HEK293 (cell line): ENCODE measurements around the gene CSNK1E.

ENCODE experiments used
- HOXA7 ChIP-seq: sonication (generic); formaldehyde crosslinking; IDR thresholded peaks from 2 replicates; pipeline ENCODE4 v1.8.1; 2022; ENCODE audit warnings: missing genetic modification reagents, borderline replicate concordance
- PBX3 ChIP-seq: sonication (generic); formaldehyde crosslinking; IDR thresholded peaks from 2 replicates; pipeline ENCODE4 v1.8.1; 2022; ENCODE audit warnings: mild to moderate bottlenecking, moderate library complexity, missing genetic modification reagents
- SCRT2 ChIP-seq: fragments of 450-650 bp; formaldehyde crosslinking; IDR thresholded peaks from 2 replicates; pipeline ENCODE4 v1.5.1; 2016; ENCODE audit warnings: missing biosample characterization, missing genetic modification characterization
- ZNF114 ChIP-seq: fragments of 450-650 bp; formaldehyde crosslinking; IDR thresholded peaks from 2 replicates; pipeline ENCODE4 v1.5.0; 2017; ENCODE audit warnings: missing biosample characterization, missing genetic modification characterization
- ZNF24 ChIP-seq: fragments of 450-650 bp; formaldehyde crosslinking; IDR thresholded peaks from 2 replicates; pipeline ENCODE4 v1.5.1; 2016; ENCODE audit warnings: missing biosample characterization, missing genetic modification characterization
- ZNF26 ChIP-seq: fragments of 450-650 bp; formaldehyde crosslinking; IDR thresholded peaks from 2 replicates; pipeline ENCODE4 v1.5.1; 2016; ENCODE audit warnings: missing biosample characterization, missing genetic modification characterization
- ZNF280D ChIP-seq: fragments of 450-650 bp; formaldehyde crosslinking; IDR thresholded peaks from 2 replicates; pipeline ENCODE4 v1.5.1; 2016; ENCODE audit warnings: missing biosample characterization, missing genetic modification characterization
- ZNF354C ChIP-seq: fragments of 450-650 bp; formaldehyde crosslinking; IDR thresholded peaks from 2 replicates; pipeline ENCODE4 v1.5.1; 2016; ENCODE audit warnings: missing biosample characterization, missing genetic modification characterization, low read depth, borderline replicate concordance
- ZNF571 ChIP-seq: fragments of 450-650 bp; formaldehyde crosslinking; IDR thresholded peaks from 2 replicates; pipeline ENCODE4 v1.5.0; 2017; ENCODE audit warnings: missing biosample characterization, missing genetic modification characterization
- ZNF660 ChIP-seq: fragments of 450-650 bp; IDR thresholded peaks from 2 replicates; pipeline ENCODE4 v1.5.1; 2018; ENCODE audit warnings: missing biosample characterization, mild to moderate bottlenecking, missing genetic modification characterization
- ZNF664 ChIP-seq: fragments of 450-650 bp; formaldehyde crosslinking; IDR thresholded peaks from 2 replicates; pipeline ENCODE4 v1.5.1; 2016; ENCODE audit warnings: missing biosample characterization, missing genetic modification characterization
- ZNF670 ChIP-seq: fragments of 450-650 bp; formaldehyde crosslinking; IDR thresholded peaks from 2 replicates; pipeline ENCODE4 v1.5.1; 2016; ENCODE audit warnings: missing biosample characterization, missing genetic modification characterization, low read depth
- ZNF76 ChIP-seq: fragments of 450-650 bp; formaldehyde crosslinking; IDR thresholded peaks from 2 replicates; pipeline ENCODE4; 2016; ENCODE audit warnings: low read depth, missing biosample characterization, missing genetic modification characterization, borderline replicate concordance
- ZXDB ChIP-seq: fragments of 450-650 bp; formaldehyde crosslinking; IDR thresholded peaks from 2 replicates; pipeline ENCODE4 v1.5.1; 2016; ENCODE audit warnings: missing biosample characterization, missing genetic modification characterization
- TF ChIP-seq, protein P1 (sequence below): fragments of 450-650 bp; formaldehyde crosslinking; IDR thresholded peaks from 2 replicates; pipeline ENCODE4 v1.5.0; 2017; ENCODE audit warnings: missing biosample characterization, missing genetic modification characterization, borderline replicate concordance
- TF ChIP-seq, protein P2 (sequence below): fragments of 450-650 bp; formaldehyde crosslinking; conservative IDR thresholded peaks from 2 replicates; pipeline ENCODE4 v1.5.1; 2016; ENCODE audit warnings: low read depth, missing biosample characterization, missing genetic modification characterization

The CSNK1E gene

DNA sequence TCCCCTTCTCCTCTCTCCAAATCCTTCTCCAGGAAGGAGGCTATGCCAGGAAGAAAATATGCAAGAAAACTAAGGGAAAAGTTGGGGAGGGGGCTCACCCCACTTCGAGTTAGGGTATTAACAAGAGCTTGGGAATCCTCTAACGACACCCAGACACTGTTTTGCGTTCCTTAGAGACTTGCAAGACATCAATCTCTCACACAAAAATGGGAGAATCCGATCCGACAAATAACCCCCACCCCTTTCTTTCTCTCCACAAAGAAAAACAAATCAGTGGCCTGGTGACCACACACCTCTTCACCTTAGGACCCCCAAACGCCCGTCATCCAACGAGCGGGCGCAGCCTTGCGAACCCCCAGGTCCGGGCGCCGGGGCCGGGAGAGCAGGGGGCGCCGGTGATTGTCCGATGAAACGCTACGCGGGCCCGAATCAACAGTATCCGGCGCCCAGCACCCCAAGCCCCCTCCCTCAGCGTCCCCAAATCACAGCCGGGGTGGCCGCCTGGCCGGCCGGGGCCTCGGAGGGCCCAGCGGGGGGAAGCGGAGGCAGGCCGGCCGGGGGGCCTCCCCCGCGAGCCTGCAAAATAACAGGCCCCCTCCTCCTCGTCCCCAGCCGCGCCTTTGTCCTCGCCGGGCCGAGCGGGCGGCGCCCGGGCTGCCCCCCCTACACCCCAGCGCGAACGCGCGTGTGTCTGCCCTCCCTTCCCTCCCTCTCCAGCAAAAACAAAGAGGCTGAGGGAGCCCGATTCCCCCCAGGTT is 690 bp downstream of the CSNK1E start (continued):
- peak; percentile 54; the same call in 1 of the 2 replicates for TF ChIP-seq ZNF660 (tag by site-specific recombination)
- no peak for TF ChIP-seq ZNF114 (tag by site-specific recombination)
- no peak for TF ChIP-seq ZNF24 (tag by site-specific recombination)
- TF ChIP-seq ZNF571 (tag by site-specific recombination) = no peak
- no peak for TF ChIP-seq SCRT2 (tag by site-specific recombination)
- no peak for TF ChIP-seq ZNF26 (tag by site-specific recombination)
- TF ChIP-seq, protein P1, sequence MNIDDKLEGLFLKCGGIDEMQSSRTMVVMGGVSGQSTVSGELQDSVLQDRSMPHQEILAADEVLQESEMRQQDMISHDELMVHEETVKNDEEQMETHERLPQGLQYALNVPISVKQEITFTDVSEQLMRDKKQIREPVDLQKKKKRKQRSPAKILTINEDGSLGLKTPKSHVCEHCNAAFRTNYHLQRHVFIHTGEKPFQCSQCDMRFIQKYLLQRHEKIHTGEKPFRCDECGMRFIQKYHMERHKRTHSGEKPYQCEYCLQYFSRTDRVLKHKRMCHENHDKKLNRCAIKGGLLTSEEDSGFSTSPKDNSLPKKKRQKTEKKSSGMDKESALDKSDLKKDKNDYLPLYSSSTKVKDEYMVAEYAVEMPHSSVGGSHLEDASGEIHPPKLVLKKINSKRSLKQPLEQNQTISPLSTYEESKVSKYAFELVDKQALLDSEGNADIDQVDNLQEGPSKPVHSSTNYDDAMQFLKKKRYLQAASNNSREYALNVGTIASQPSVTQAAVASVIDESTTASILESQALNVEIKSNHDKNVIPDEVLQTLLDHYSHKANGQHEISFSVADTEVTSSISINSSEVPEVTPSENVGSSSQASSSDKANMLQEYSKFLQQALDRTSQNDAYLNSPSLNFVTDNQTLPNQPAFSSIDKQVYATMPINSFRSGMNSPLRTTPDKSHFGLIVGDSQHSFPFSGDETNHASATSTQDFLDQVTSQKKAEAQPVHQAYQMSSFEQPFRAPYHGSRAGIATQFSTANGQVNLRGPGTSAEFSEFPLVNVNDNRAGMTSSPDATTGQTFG (tag by site-specific recombination) = no peak
- no peak for TF ChIP-seq ZNF354C (tag by site-specific recombination)
- TF ChIP-seq ZNF664 (tag by site-specific recombination) = no peak
- TF ChIP-seq ZNF76 (tag by site-specific recombination) = no peak
- no peak for TF ChIP-seq PBX3 (CRISPR knock-in tag)
- TF ChIP-seq, protein P2, sequence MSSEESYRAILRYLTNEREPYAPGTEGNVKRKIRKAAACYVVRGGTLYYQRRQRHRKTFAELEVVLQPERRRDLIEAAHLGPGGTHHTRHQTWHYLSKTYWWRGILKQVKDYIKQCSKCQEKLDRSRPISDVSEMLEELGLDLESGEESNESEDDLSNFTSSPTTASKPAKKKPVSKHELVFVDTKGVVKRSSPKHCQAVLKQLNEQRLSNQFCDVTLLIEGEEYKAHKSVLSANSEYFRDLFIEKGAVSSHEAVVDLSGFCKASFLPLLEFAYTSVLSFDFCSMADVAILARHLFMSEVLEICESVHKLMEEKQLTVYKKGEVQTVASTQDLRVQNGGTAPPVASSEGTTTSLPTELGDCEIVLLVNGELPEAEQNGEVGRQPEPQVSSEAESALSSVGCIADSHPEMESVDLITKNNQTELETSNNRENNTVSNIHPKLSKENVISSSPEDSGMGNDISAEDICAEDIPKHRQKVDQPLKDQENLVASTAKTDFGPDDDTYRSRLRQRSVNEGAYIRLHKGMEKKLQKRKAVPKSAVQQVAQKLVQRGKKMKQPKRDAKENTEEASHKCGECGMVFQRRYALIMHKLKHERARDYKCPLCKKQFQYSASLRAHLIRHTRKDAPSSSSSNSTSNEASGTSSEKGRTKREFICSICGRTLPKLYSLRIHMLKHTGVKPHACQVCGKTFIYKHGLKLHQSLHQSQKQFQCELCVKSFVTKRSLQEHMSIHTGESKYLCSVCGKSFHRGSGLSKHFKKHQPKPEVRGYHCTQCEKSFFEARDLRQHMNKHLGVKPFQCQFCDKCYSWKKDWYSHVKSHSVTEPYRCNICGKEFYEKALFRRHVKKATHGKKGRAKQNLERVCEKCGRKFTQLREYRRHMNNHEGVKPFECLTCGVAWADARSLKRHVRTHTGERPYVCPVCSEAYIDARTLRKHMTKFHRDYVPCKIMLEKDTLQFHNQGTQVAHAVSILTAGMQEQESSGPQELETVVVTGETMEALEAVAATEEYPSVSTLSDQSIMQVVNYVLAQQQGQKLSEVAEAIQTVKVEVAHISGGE = no peak
- TF ChIP-seq ZXDB (tag by site-specific recombination) = no peak
- no peak for TF ChIP-seq ZNF670 (tag by site-specific recombination)
- TF ChIP-seq ZNF280D (tag by site-specific recombination) = no peak
- TF ChIP-seq HOXA7 = no peak
- TF ChIP-seq, all 188 proteins: peak for 15
